GM19025 (cell line): ENCODE results near the gene HOXA10.
A peak's percentile ranks its signal among the peaks of the same experiment; 100 is the strongest.

Experiments used
- ATAC-seq: cut with Tn5 transposase; IDR thresholded peaks from one replicate; pipeline ENCODE4 v1.9.1; 2021; ENCODE audit warnings: mild to moderate bottlenecking, low read depth, moderate library complexity; ENCODE audit not compliant: unreplicated experiment

The HOXA10 gene

DNA sequence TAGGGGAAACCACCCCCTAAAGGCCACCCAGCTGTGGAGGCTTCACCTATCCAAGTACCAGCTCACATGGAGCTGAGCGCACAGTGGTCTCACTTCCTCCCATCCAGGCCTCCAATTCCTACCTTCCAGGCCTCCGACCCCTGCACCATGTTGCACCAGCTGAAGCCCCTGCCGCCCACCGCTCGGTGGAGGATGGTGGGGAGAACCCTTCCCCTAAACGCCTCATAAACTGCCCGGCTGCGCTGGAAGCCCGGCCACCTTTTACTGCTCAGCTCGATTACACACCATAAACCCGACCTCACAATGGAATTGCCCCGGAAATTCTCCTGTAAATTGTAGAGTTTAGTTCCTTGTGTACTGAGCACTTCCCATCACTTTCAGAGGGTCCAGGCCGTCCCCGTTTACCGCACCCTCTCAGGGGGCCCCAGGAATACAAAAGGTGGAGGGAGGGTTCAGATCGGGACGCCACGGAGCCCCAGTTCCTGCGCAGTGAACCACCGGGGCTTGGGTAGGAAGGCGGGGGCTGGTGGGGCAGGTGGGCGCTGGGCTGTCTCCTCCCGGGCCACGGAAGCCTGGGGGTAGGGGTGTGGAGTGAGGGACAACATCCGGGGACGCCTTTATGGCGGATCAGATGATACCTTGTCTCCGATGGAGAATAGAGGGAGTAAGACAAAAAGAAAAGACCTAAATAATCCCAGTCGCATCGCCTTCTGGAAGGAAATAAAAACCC is 16.3 kb downstream of the HOXA10 start:
- ATAC-seq, result no peak

GRCh38 chr7:27156916-27157701 is 17.0 kb downstream of the HOXA10 start:
- no peak for ATAC-seq

- no peak for ATAC-seq
Observed at GRCh38 chr7:27156508-27156898, 17.6 kb downstream of the HOXA10 start, which contains the start of gene HOXA7. Gene HOXA7 (minus strand): TSS chr7:27156675. CDS start chr7:27156545, 130 bp downstream.

GRCh38 chr7:27155816-27156507 is 18.2 kb downstream of the HOXA10 start:
- no peak for ATAC-seq

DNA sequence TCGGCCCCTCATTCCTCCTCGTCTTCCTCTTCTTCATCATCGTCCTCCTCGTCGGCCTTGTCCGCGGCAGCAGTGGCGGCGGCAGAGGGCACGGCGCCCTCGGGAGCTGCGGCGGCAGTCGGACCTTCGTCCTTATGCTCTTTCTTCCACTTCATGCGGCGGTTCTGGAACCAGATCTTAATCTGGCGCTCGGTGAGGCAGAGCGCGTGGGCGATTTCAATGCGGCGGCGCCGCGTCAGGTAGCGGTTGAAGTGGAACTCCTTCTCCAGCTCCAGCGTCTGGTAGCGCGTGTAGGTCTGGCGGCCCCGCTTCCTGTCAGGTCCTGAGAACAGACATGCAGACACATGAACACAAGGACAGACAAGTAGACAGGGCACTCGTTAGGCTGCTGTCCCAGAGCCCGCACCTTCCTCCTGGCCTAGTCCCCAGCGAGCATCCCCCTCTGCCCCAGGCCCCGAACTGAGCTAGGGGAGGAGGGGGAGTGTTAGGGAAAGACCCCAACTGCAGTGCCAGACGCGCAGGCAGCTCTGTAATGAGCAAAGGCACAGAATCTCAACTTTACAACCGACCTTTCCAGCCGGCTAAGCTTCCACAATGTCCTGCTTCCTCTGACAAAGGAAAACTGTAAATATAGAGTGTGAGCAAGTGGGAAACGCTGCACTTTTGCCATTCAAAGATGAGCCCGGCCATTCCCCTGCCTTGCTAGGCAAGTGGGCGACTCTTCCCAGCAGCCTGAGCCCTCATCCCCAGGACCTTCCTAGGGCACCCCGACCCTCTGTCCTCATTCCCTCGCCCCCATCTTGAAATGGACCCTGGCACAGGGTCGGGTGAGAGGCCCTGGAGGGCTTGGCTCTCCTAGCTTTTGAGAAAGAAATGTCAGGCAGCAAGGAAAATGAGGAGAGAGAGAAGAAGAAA is 19.0 kb downstream of the HOXA10 start:
- no peak for ATAC-seq

- no peak for ATAC-seq
Observed at GRCh38 chr7:27154369-27154768, 19.8 kb downstream of the HOXA10 start.

- ATAC-seq, result no peak
Observed at GRCh38 chr7:27153526-27153925, 20.6 kb downstream of the HOXA10 start.

DNA sequence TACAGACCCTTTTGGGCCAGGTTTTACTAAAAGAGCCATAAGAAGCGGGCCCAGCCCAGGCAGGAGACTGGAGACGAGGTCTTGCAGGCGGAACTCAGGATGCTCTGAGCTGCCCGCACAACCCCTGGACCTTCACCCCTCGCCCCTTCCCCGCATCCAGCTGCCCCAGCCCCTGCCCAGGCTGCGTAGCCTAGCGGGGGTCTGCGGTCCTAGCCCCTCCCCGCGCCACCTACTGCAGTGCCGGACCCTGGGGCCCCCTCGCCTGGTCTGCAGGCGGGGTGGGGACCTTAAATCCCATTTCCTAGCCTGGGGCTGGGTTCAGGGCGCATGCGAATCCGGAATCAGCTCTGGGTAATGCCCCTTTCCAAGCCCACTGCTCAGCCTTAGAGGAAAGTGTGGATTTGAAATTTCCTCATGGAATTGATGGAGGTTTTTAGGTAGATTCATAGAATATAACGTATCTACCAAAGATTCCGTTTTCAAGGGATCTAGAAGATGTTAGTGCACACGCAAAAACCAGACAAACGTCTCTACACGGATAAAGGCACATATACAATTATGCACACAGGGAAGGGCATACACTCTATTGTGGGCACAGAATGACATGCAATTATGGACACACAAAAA is 21.2 kb downstream of the HOXA10 start:
- no peak for ATAC-seq

- no peak for ATAC-seq
Observed at GRCh38 chr7:27151931-27152815, 21.9 kb downstream of the HOXA10 start, which contains the start of gene HOXA3. Gene HOXA3 (minus strand): TSS chr7:27152583. CDS start chr7:27110640, 41,943 bp downstream.

DNA sequence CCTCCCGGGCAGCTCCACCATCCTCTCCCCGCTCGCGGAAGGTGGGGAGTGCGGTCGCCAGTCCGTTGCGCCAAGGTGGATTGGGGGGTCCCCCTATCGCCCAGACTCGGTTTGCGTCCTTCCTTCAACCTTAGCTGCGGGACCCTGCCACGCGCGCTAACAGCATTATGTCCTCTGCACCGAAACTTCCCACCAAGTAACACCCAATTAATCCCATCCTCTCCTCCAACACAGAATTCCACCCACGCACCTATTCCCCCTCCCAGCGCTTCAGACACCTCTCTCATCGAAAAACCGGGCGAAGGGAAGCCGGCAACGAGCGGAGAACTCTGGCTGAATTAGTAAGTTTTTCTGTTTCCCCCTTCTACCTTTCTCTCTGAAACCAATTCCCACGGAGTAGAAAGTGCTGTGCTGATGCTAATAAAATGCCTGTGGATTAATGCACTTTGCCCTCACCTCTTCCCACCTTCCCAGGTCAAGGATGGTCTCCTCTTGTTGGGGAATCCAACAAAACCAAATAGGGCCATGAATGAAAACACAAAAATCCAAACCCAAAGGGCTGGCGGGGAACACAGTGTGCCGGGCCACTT is 22.7 kb downstream of the HOXA10 start:
- no peak for ATAC-seq

- peak; percentile 76 for ATAC-seq
Observed at GRCh38 chr7:27150568-27151340, 23.4 kb downstream of the HOXA10 start.

DNA sequence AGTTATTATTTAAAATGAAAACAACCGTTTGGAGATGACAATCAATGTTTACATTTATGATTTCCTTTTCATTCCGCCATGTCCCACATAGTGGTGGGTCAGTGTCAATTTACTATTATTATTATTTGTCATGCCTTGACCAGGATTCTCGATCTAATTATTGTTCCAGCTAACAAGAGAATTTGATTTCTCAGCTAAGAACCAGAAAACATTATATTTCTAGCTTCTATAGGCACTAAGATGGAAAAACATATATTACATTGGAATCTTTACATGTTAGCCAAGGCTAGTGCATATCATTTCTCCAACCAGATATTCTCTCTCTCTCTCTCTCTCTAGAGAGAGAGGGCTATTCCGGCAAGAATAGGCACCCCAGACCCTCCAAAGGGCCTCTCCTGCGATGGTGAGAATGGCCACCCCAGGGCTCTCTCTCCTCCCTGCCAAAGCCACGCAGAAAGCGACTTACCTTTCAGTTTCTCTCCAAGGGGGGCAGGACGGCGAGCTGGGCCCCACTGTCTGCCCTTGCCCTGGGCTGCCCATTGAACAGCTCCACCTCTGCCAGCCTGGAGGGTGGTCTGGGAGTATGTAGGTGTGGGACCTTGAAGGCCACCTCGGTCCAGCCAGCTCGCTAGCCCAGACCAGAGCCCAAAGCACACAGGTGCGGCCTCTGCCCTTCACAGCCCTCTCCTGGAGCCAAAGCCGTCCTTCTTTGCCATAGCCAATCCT is 24.1 kb downstream of the HOXA10 start:
- peak; percentile 8 for ATAC-seq

GRCh38 chr7:27148756-27149641 is 25.1 kb downstream of the HOXA10 start:
- ATAC-seq, result no peak

DNA sequence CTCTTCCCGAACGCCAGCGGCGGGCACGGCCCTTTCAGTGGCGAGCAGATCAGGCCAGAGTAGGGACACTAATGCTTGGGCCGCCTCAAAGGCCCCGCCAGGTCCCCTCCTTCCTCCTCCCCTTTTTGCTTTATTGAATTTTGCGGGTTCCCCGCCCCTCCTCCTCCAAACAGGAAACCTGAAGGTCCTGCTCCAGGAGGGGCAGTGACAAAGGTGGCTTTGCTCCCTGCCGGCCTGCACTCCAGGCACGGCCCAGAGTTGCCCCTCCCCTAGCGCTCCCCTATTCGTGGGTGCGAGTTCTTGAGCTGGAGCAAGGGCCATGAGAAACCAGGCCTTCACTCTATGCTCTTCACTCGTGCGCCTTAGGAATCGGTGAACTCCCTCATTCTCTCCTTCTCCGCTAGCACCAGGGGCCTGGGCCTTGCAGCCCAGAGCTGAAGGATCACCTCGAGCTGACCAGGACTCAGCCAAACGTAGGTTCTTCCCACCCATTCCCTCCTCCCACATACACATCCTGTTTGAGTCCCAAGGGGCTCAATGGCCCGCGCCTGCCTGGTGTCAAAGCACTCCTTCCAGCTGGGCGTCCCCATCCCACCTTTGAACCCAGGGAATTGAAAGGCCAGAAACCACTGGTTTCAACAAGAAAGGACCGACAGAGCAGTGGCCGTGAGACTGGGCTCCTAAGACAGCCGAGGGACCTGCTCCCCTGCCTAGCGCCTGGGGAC is 25.9 kb downstream of the HOXA10 start:
- no peak for ATAC-seq
